ENCODE results near the gene MYO1A. TPM values are rescaled to one million over a fixed set of nuclear protein-coding genes. Genes with fewer than 3 reads are reported as not detected.

Gene MYO1A
- total RNA-seq, 1 experiment from 2014 or later, result 0.12 TPM

DNA sequence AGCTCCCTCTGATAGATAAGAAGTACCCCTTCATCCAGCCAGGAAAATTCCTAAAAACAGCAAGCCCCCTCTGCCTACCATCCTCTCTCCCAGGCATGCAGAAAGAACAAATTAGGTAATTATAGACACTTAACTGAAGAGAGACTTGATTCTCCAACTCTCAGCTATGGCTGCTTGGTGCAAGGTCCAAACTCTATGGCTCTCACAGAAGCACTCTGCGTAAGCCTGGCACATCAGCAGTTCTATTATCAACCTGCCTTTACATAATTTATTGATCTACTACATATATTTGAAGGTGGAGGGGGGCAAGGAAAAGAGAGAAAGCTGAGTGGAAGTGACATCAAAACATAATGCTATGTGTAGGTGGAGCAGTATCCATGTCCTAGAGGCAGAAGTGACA, 1.1 kb upstream of the MYO1A start:
- no TSS peak for BruUV-seq (replicated peaks)
- intact Hi-C loops (cut with micrococcal nuclease), result no loop called here
- TF ChIP-seq CTCF (IDR thresholded peaks at IDR 0.05; ENCODE audit: unreplicated experiment), result no peak

GRCh38 chr12:57049119-57049446, 846 bp downstream of the MYO1A start:
- BruUV-seq (replicated peaks), result no TSS peak
- CTCF ChIA-PET, result interaction anchor here (0.6 to 6.9 kb wide), 4 partner anchors 12 to 414 kb away, joined by 4 to 82 read pairs (median 6); partner anchors contain the start of gene ZBTB39
- Mint-ChIP-seq H3K36me3 (ENCODE audit: insufficient read depth, unreplicated experiment) (no peaks in the 10 kb centered on the region), H3K27me3 (ENCODE audit: insufficient read depth, unreplicated experiment) (peaks cover 28% of the 10 kb centered on the region), H3K4me1 (ENCODE audit: insufficient read depth, unreplicated experiment) (no peaks in the 10 kb centered on the region), H3K9me3 (ENCODE audit: unreplicated experiment) (no peaks in the 10 kb centered on the region), H3K4me3 (ENCODE audit: unreplicated experiment) (no peak overlapping the region), H3K27ac (ENCODE audit: low read depth, unreplicated experiment) (no peak overlapping the region)
- DNase-seq (ENCODE audit: unreplicated experiment), result no peak
- intact Hi-C loops (cut with micrococcal nuclease), result no loop called here
- POLR2A ChIA-PET, result no interaction called here
- no peak for TF ChIP-seq CTCF (IDR thresholded peaks at IDR 0.05; ENCODE audit: unreplicated experiment)

More for the DNA sequence above, 1.1 kb upstream of the MYO1A start:
- CTCF ChIA-PET, result interaction anchor here (0.6 to 6.9 kb wide), 4 partner anchors 10 to 235 kb away, joined by 3 to 82 read pairs (median 6); partner anchors contain the start of gene ZBTB39
- no peak for DNase-seq (ENCODE audit: unreplicated experiment)
- H3K9me3 Mint-ChIP-seq (ENCODE audit: unreplicated experiment), result no peaks in the 10 kb centered on the region
- H3K4me3 Mint-ChIP-seq (ENCODE audit: unreplicated experiment), result no peak overlapping the region
- no peak overlapping the region for H3K27ac Mint-ChIP-seq (ENCODE audit: low read depth, unreplicated experiment)
- H3K36me3 Mint-ChIP-seq (ENCODE audit: insufficient read depth, unreplicated experiment), result no peaks in the 10 kb centered on the region
- H3K4me1 Mint-ChIP-seq (ENCODE audit: insufficient read depth, unreplicated experiment), result no peaks in the 10 kb centered on the region
- POLR2A ChIA-PET, result interaction anchor here (0.5 to 1.0 kb wide), 2 partner anchors 14 to 24 kb away, joined by 3 read pairs; no protein-coding TSS in a partner anchor
- peaks cover 16% of the 10 kb centered on the region for H3K27me3 Mint-ChIP-seq (ENCODE audit: insufficient read depth, unreplicated experiment)

- no peaks in the 10 kb centered on the region for H3K4me1 Mint-ChIP-seq (ENCODE audit: insufficient read depth, unreplicated experiment)
- no peak overlapping the region for H3K4me3 Mint-ChIP-seq (ENCODE audit: unreplicated experiment)
- H3K9me3 Mint-ChIP-seq (ENCODE audit: unreplicated experiment), result no peaks in the 10 kb centered on the region
- H3K36me3 Mint-ChIP-seq (ENCODE audit: insufficient read depth, unreplicated experiment), result no peaks in the 10 kb centered on the region
- ChIA-PET POLR2A (interaction anchor here (0.8 kb wide), 1 partner anchor 17 kb away, joined by 3 read pairs; no protein-coding TSS in a partner anchor), CTCF (interaction anchor here (0.7 to 6.9 kb wide), 7 partner anchors 12 to 64 kb away, joined by 3 to 82 read pairs (median 4); partner anchors contain the start of gene ZBTB39)
- intact Hi-C loops (cut with micrococcal nuclease), result no loop called here
- DNase-seq (ENCODE audit: unreplicated experiment), result no peak
- no peak overlapping the region for H3K27ac Mint-ChIP-seq (ENCODE audit: low read depth, unreplicated experiment)
- no peak for TF ChIP-seq CTCF (IDR thresholded peaks at IDR 0.05; ENCODE audit: unreplicated experiment)
- H3K27me3 Mint-ChIP-seq (ENCODE audit: insufficient read depth, unreplicated experiment), result peaks cover 28% of the 10 kb centered on the region
- BruUV-seq (replicated peaks), result no TSS peak
These were observed 1.4 kb downstream of the MYO1A start for GRCh38 chr12:57048423-57049118.

DNA sequence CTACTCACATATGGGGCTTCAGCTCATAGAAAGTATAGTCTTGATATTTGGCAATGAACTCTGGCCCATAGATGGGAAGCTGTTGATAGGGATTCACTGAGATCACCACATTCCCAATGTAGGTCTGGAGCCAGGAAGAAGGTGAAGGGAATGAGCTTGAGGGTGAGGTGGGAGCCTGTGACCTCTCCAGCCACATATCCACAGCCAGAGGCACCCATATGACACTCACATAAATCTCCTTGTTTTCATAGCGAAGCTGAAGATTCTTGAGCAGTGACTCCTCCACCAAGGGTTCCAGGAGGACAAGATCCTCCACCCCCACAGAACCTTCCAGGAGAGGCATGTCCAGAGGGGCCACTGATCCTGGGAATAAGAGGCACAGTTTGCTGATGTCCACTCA, 1.9 kb downstream of the MYO1A start:
- no peak overlapping the region for H3K27ac Mint-ChIP-seq (ENCODE audit: low read depth, unreplicated experiment)
- no peaks in the 10 kb centered on the region for H3K9me3 Mint-ChIP-seq (ENCODE audit: unreplicated experiment)
- intact Hi-C loops (cut with micrococcal nuclease), result no loop called here
- peaks cover 28% of the 10 kb centered on the region for H3K27me3 Mint-ChIP-seq (ENCODE audit: insufficient read depth, unreplicated experiment)
- H3K4me1 Mint-ChIP-seq (ENCODE audit: insufficient read depth, unreplicated experiment), result no peaks in the 10 kb centered on the region
- BruUV-seq (replicated peaks), result no TSS peak
- no peak for DNase-seq (ENCODE audit: unreplicated experiment)
- no peak for TF ChIP-seq CTCF (IDR thresholded peaks at IDR 0.05; ENCODE audit: unreplicated experiment)
- H3K4me3 Mint-ChIP-seq (ENCODE audit: unreplicated experiment), result no peak overlapping the region
- POLR2A ChIA-PET, result interaction anchor here (0.8 kb wide), 1 partner anchor 17 kb away, joined by 3 read pairs; no protein-coding TSS in a partner anchor
- CTCF ChIA-PET, result interaction anchor here (0.6 to 6.9 kb wide), 9 partner anchors 13 to 396 kb away, joined by 3 to 82 read pairs (median 4); partner anchors contain the start of gene ZBTB39
- no peaks in the 10 kb centered on the region for H3K36me3 Mint-ChIP-seq (ENCODE audit: insufficient read depth, unreplicated experiment)
